Measurements from ENCODE around the gene TMEM17. TPM values are rescaled to one million over a fixed set of nuclear protein-coding genes. Genes with fewer than 3 reads are reported as not detected.

The TMEM17 gene
- total and polyA plus RNA-seq, 9 of the 15 experiments (the other 6 are each of a cell fraction or from before 2014, with no cell fraction given): 0.58 to 2.2 (median 1.2) TPM

DNA sequence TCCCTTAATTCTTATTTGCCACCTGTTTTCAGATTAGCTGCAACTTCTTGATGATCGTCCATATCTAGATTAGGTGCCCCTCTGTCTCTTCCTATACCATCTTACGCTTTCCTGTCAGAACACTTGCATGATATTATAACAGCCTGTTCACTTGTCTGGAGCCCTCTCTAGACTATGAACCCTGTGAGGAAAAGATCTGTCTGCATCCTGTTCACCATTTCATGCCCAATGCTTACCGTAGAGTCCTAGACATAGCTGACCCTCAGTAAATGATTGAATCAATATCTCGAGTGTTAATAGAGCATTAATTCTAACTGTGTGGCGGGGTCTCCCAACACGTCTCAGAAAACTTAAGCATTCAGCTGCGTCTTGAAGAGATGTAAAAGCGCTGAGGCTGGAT, 31.8 kb upstream of the TMEM17 start:
- TF ChIP-seq PURB (CRISPR knock-in tag; IDR thresholded peaks at IDR 0.05; ENCODE audit: low read depth) (no peak), RBM34 (IDR thresholded peaks at IDR 0.05; ENCODE audit: borderline replicate concordance, insufficient read depth, low read length) (no peak), ZBTB1 (CRISPR knock-in tag; IDR thresholded peaks at IDR 0.05; ENCODE audit: borderline replicate concordance, low read depth) (no peak), RBM15 (IDR thresholded peaks at IDR 0.05; ENCODE audit: insufficient read depth, low read length) (no peak), MTA1 (IDR thresholded peaks at IDR 0.05; ENCODE audit: borderline replicate concordance) (no peak), LCOR (CRISPR knock-in tag; IDR thresholded peaks at IDR 0.05) (no peak), EZH2 (IDR thresholded peaks at IDR 0.05; ENCODE audit: borderline replicate concordance, low read depth, low read length) (no peak), PHF20 (IDR thresholded peaks at IDR 0.05; ENCODE audit: partially characterized antibody) (no peak), SMAD4 (CRISPR knock-in tag; conservative IDR thresholded peaks at IDR 0.05) (no peak), ZFP36 (IDR thresholded peaks at IDR 0.05; ENCODE audit: low read depth, low read length, partially characterized antibody) (no peak), ZNF445 (CRISPR knock-in tag; IDR thresholded peaks at IDR 0.05; ENCODE audit: low read depth) (no peak)
- TF ChIP-seq, protein P1, sequence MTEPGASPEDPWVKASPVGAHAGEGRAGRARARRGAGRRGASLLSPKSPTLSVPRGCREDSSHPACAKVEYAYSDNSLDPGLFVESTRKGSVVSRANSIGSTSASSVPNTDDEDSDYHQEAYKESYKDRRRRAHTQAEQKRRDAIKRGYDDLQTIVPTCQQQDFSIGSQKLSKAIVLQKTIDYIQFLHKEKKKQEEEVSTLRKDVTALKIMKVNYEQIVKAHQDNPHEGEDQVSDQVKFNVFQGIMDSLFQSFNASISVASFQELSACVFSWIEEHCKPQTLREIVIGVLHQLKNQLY (CRISPR knock-in tag; conservative IDR thresholded peaks at IDR 0.05): no peak
- BruUV-seq (replicated peaks): no TSS peak
- intact Hi-C loops (cut with micrococcal nuclease) (no loop called here), in situ Hi-C loops (cut with MboI) (no loop called here)
- H3K4me3 ChIP-seq: no peak overlapping the region
- H3K9me1 ChIP-seq (ENCODE audit: control insufficient read depth, insufficient read depth, low read length): no peaks in the 10 kb centered on the region
- CTCF ChIA-PET (ENCODE audit: low intra/inter-chr PET ratio): no interaction called here
- H2AFZ ChIP-seq (ENCODE audit: low read depth, low read length): no peak overlapping the region
- DNase-seq (ENCODE audit: extremely low read depth in 1 of 4, low spot score in 3 of 4) (no peak), FAIRE-seq (no peak), ATAC-seq (no peak)
- no peak overlapping the region for H3K9ac ChIP-seq (ENCODE audit: insufficient read depth in 1 of 2, low read depth in 2 of 2, low read length in 2 of 2)
- 10% methylated on average over 8 of the region's 8 CpGs for WGBS (ENCODE audit: insufficient coverage, low coverage, missing lambda C conversion rate)
- no peaks in the 10 kb centered on the region for H3K36me3 ChIP-seq (ENCODE audit: control insufficient read depth, insufficient read depth, low read length)
- H4K20me1 ChIP-seq (replicated peaks; ENCODE audit: control insufficient read depth, insufficient read depth, low read length): no peaks in the 10 kb centered on the region
- H3K27me3 ChIP-seq (ENCODE audit: control insufficient read depth in 2 of 2, insufficient read depth in 2 of 2, low read length in 2 of 2): peaks cover 0 to 3% of the 10 kb centered on the region in 2 experiments; a peak in 1 of 5 replicates
- H3K4me2 ChIP-seq (ENCODE audit: insufficient read depth, low read length): no peak overlapping the region
- POLR2A ChIA-PET: interaction anchor here (0.7 to 2.2 kb wide), 4 partner anchors 9 to 1077 kb away, joined by 3 to 6 read pairs (median 3); no protein-coding TSS in a partner anchor
- no peaks in the 10 kb centered on the region; a peak in 1 of 5 replicates for H3K4me1 ChIP-seq (replicated peaks in 1 of 2; ENCODE audit: control insufficient read depth in 2 of 2, insufficient read depth in 2 of 2, low read length in 2 of 2)
- H3K9me3 ChIP-seq (replicated peaks; ENCODE audit: control insufficient read depth, insufficient read depth, low read depth, low read length): no peaks in the 10 kb centered on the region
- no peak overlapping the region for H3K27ac ChIP-seq (ENCODE audit: extremely low read depth, low read depth, low read length)
- no peaks in the 10 kb centered on the region for H3K79me2 ChIP-seq (ENCODE audit: control insufficient read depth, insufficient read depth, low read length)
